Brain microvascular endothelial cell (primary cell): ENCODE data around the gene ST8SIA6.

ENCODE experiments used
- DNase-seq: peaks from one replicate; pipeline ENCODE4 v3.0.0-alpha.2; 2020
- H3K27ac ChIP-seq: fragments of 250-450 bp; sonication (Bioruptor Pico); 2 replicates; pipeline ENCODE4 v1.5.1; 2020; ENCODE audit warnings: mild to moderate bottlenecking, moderate library complexity
- H3K27me3 ChIP-seq: fragments of 250-450 bp; sonication (Bioruptor Pico); replicated peaks from 2 replicates; pipeline ENCODE4 v1.5.1; 2020; ENCODE audit warnings: mild to moderate bottlenecking
- H3K36me3 ChIP-seq: fragments of 250-450 bp; sonication (Bioruptor Pico); replicated peaks from 2 replicates; pipeline ENCODE4 v1.5.1; 2020; ENCODE audit warnings: mild to moderate bottlenecking
- H3K4me3 ChIP-seq: 2 replicates; pipeline ENCODE4 v1.5.1; 2011; ENCODE audit warnings: low read depth, mild to moderate bottlenecking, control low read depth, low read length, moderate library complexity
- in situ Hi-C: cut with HindIII; loops from 2 replicates; pipeline ENCODE4 v1.10.0; 2017; ENCODE audit warnings: low sequenced_read_pairs, low pct_ligation_motif_present
- TF ChIP-seq, protein P1 (sequence below): IDR thresholded peaks from 2 replicates; pipeline ENCODE4 v1.5.1; 2011; ENCODE audit warnings: low read depth, mild to moderate bottlenecking, moderate library complexity, low read length, control low read depth, inconsistent platforms; ENCODE audit errors: missing control alignments

ST8SIA6 gene

DNA sequence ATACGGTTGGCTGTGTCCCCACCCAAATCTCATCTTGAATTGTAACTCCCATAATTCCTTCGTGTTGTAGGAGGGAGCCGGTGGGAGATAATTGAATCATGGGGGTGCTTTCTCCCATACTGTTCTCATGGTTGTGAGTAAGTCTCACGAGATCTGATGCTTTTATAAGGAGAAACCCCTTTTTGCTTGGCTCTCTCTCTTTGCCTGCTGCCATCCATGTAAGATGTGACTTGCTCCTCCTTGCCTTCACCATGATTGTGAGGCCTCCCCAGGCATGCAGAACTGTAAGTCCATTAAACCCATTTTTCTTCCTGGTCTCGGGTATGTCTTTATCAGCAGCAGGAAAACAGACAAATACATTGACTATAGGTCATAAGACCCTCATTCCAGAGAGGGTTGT, 15.9 kb upstream of the ST8SIA6 start:
- TF ChIP-seq, protein P1, sequence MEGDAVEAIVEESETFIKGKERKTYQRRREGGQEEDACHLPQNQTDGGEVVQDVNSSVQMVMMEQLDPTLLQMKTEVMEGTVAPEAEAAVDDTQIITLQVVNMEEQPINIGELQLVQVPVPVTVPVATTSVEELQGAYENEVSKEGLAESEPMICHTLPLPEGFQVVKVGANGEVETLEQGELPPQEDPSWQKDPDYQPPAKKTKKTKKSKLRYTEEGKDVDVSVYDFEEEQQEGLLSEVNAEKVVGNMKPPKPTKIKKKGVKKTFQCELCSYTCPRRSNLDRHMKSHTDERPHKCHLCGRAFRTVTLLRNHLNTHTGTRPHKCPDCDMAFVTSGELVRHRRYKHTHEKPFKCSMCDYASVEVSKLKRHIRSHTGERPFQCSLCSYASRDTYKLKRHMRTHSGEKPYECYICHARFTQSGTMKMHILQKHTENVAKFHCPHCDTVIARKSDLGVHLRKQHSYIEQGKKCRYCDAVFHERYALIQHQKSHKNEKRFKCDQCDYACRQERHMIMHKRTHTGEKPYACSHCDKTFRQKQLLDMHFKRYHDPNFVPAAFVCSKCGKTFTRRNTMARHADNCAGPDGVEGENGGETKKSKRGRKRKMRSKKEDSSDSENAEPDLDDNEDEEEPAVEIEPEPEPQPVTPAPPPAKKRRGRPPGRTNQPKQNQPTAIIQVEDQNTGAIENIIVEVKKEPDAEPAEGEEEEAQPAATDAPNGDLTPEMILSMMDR, result no peak
- Histone ChIP-seq H3K4me3 (no peak overlapping the region), H3K36me3 (no peaks in the 10 kb centered on the region), H3K27me3 (no peaks in the 10 kb centered on the region), H3K27ac (no peak overlapping the region)
- no peak for DNase-seq
- in situ Hi-C loops, result no loop called here

DNA sequence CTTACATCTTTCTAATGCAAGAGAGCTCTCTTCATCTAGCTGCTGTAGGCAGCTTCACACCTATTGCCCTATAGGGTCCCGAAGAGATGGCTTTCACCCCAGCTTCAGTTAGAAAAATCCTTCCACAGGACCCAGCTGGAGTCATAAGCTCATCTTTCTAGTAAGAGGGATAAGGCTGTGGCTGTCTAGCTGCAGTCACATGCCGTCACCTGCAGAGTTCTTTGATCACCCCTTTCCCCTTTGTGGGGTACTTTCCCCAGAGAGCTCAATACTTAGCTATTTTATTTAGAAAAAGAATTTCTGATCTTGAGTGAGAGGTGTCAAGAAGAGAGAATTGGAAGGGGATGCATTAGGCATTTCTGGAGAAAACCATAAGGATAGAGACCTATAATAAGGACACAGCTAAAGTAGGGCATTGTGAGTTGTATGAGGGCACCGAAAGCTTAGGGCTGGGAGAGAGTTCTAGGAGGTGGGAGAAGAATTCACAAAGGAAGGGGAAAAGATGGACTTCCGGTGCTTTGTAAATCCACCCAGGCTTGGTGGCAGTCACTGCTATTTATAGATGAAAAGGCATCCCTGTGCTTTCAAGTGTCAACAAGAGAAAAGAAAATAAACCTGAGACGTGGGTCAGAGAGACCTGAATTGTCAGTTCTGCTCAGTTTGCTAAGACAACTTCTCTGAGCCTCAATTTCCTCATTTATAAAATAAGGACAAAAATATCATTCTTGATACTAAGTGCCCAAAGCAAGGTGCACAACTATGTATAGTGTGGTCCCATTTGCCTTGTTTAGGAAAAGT, 11.1 kb upstream of the ST8SIA6 start:
- in situ Hi-C loops, result no loop called here
- Histone ChIP-seq H3K36me3 (no peaks in the 10 kb centered on the region), H3K27me3 (no peaks in the 10 kb centered on the region), H3K4me3 (no peak overlapping the region), H3K27ac (no peak overlapping the region)
- no peak for DNase-seq
- TF ChIP-seq, protein P1, result no peak

DNA sequence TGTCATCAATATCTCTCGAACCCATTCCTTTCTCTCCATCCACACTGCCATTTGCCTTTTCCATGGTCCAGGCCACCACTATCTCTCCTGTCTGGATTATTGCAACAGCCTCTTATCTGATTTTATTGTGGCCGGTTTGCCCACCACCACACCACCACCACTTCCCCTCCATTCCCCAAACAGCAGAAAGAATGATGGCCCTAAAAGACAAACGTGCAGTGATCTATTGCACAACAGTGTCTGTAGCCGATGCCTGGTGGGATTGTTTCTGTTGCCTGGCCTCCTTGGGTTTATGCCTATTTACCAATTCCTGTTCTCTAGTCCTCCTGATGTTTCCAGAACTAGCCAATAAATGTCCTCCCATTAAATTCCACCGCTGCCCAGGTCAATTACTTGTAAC, 10.2 kb upstream of the ST8SIA6 start:
- in situ Hi-C loops, result no loop called here
- TF ChIP-seq, protein P1, result no peak
- DNase-seq, result no peak
- Histone ChIP-seq H3K27me3 (no peaks in the 10 kb centered on the region), H3K27ac (no peak overlapping the region), H3K4me3 (no peak overlapping the region), H3K36me3 (no peaks in the 10 kb centered on the region)

DNA sequence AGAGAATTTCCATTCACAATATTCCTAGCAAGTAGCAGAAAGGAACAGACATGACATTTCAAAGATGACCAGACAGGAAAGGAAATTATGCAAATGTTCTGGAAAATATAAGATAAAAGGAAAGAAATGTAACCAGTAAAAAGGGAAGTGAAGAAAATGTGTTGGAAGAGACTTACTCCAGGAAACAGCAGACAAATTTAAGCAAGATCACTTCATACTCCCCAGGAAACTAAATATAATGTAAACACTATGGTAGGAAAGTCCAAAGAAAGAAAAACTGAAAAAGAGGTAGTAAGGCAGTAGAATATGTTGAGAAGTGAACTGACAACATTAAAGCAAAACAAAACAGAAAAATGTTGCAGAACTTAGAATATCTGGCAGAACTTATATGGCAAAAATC, 6.4 kb upstream of the ST8SIA6 start:
- TF ChIP-seq, protein P1, result no peak
- DNase-seq, result no peak
- H3K36me3 ChIP-seq, result no peaks in the 10 kb centered on the region
- H3K27me3 ChIP-seq, result no peaks in the 10 kb centered on the region
- in situ Hi-C loops, result no loop called here
- no peak overlapping the region for H3K4me3 ChIP-seq
- no peak overlapping the region for H3K27ac ChIP-seq

DNA sequence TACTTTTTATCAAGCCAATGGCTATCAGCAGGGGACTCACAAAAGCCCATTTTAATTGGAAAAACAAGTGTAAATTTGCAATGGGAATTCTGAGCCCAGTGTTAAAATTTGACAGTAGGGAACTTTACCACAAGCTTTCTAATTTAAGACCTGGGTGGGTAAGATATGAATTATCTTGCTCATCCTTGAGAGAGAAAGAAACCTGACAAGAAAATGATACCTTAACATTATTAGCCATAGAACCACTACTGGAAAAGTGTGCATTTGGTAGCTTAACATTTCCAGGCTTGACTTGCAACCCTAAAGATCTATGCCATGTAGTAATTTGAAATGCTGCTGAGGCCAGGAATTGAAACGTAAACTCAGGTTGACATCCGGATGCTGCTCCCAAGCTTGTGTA, 2.7 kb upstream of the ST8SIA6 start:
- H3K36me3 ChIP-seq, result no peaks in the 10 kb centered on the region
- no peak overlapping the region for H3K4me3 ChIP-seq
- no peaks in the 10 kb centered on the region for H3K27me3 ChIP-seq
- in situ Hi-C loops, result no loop called here
- no peak for DNase-seq
- TF ChIP-seq, protein P1, result no peak
- H3K27ac ChIP-seq, result no peak overlapping the region
